Activated T-helper 17 cell treated with anti-CD3 and anti-CD28 coated beads, Interleukin-2, amount 50 U/mL, for 72 hours (primary cell): ENCODE data around the gene MRPS6. TPM values are rescaled to one million over a fixed set of nuclear protein-coding genes. Genes with fewer than 3 reads are reported as not detected.
A peak's percentile ranks its signal among the peaks of the same experiment; 100 is the strongest.

Source experiments
- ATAC-seq: fragments of 150-1000 bp; cut with Tn5 transposase; replicated peaks from 2 replicates; pipeline ENCODE4 v1.10.0; 2021; ENCODE audit warnings: mild to moderate bottlenecking, moderate library complexity
- H3K27ac Mint-ChIP-seq: one replicate; pipeline ENCODE4 v1.8.0; 2022; ENCODE audit warnings: mixed read lengths
- H3K27me3 Mint-ChIP-seq: one replicate; pipeline ENCODE4 v1.8.0; 2022; ENCODE audit warnings: mixed read lengths
- H3K36me3 Mint-ChIP-seq: one replicate; pipeline ENCODE4 v1.8.0; 2022; ENCODE audit warnings: low read depth, mild to moderate bottlenecking, mixed read lengths
- H3K4me1 Mint-ChIP-seq: one replicate; pipeline ENCODE4 v1.8.0; 2022; ENCODE audit warnings: mixed read lengths
- H3K4me3 Mint-ChIP-seq: one replicate; pipeline ENCODE4 v1.8.0; 2022; ENCODE audit warnings: mild to moderate bottlenecking, mixed read lengths
- H3K9me3 Mint-ChIP-seq: one replicate; pipeline ENCODE4 v1.8.0; 2022; ENCODE audit warnings: mixed read lengths
- total RNA-seq, 2 donors: library from RNA; stranded (reverse); gene quantifications; one replicate each; pipeline ENCODE4 v1.2.3, GENCODE V29; 2022

MRPS6 gene
- total RNA-seq, 2 donors from 2014 or later: 131 to 141 TPM

GRCh38 chr21:34105947-34106541 is 32.7 kb downstream of the MRPS6 start:
- Mint-ChIP-seq H3K4me1 (peaks cover 29% of the 10 kb centered on the region), H3K36me3 (peaks cover 84% of the 10 kb centered on the region), H3K27ac (peak overlapping the region; percentile 62)

GRCh38 chr21:34107606-34108005 is 34.2 kb downstream of the MRPS6 start:
- no peaks in the 10 kb centered on the region for H3K27me3 Mint-ChIP-seq
- no peak overlapping the region for H3K4me3 Mint-ChIP-seq
- H3K36me3 Mint-ChIP-seq: peaks cover 81% of the 10 kb centered on the region
- peaks cover 33% of the 10 kb centered on the region for H3K4me1 Mint-ChIP-seq
- no peak for ATAC-seq
- H3K9me3 Mint-ChIP-seq: no peaks in the 10 kb centered on the region
- H3K27ac Mint-ChIP-seq: peak overlapping the region; percentile 62

More at GRCh38 chr21:34105947-34106541, 32.7 kb downstream of the MRPS6 start:
- Mint-ChIP-seq H3K4me3 (peak overlapping the region; percentile 33), H3K9me3 (no peaks in the 10 kb centered on the region), H3K27me3 (no peaks in the 10 kb centered on the region)
- ATAC-seq: peak; percentile 77

GRCh38 chr21:34109075-34109474 is 35.7 kb downstream of the MRPS6 start:
- Mint-ChIP-seq H3K27ac (no peak overlapping the region), H3K36me3 (peaks cover 80% of the 10 kb centered on the region), H3K27me3 (no peaks in the 10 kb centered on the region), H3K4me1 (peaks cover 33% of the 10 kb centered on the region), H3K9me3 (no peaks in the 10 kb centered on the region), H3K4me3 (no peak overlapping the region)
- ATAC-seq: no peak

DNA sequence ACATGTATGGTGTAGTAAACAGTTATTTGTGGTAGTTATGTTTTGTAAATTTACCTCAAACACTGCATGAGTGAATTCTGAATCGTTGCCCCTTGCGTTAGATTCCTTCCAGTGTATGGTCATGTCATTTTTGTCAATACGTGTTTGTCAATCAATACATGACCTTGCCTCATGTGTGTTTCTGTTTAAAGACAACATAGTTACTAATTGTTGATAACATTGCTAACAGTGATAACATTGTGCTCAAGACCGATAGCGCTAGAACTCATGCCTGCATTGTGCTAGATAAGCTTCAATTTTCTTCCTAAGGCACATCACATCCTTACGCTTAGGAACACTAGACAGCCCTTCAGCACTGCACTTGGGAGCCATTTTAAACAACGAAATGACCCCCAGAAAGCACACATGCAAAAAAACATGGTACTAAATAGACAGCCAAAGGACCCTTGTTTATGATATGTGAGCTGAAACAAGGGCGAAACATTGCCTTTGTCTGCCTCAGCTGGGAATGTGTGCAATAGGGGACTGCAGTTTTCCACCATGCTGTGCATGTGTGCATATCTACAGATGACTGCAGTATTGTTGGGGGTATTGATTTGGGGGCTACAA is 37.3 kb downstream of the MRPS6 start:
- no peaks in the 10 kb centered on the region for H3K9me3 Mint-ChIP-seq
- no peak overlapping the region for H3K27ac Mint-ChIP-seq
- H3K4me1 Mint-ChIP-seq: peaks cover 36% of the 10 kb centered on the region
- H3K36me3 Mint-ChIP-seq: peaks cover 78% of the 10 kb centered on the region
- H3K27me3 Mint-ChIP-seq: no peaks in the 10 kb centered on the region
- H3K4me3 Mint-ChIP-seq: no peak overlapping the region
- ATAC-seq: no peak

- Mint-ChIP-seq H3K9me3 (no peaks in the 10 kb centered on the region), H3K36me3 (peaks cover 78% of the 10 kb centered on the region), H3K4me3 (peak overlapping the region; percentile 9), H3K27ac (peak overlapping the region; percentile 60), H3K4me1 (peaks cover 39% of the 10 kb centered on the region), H3K27me3 (no peaks in the 10 kb centered on the region)
- ATAC-seq: peak; percentile 71
Observed at GRCh38 chr21:34112316-34113033, 39.1 kb downstream of the MRPS6 start.

DNA sequence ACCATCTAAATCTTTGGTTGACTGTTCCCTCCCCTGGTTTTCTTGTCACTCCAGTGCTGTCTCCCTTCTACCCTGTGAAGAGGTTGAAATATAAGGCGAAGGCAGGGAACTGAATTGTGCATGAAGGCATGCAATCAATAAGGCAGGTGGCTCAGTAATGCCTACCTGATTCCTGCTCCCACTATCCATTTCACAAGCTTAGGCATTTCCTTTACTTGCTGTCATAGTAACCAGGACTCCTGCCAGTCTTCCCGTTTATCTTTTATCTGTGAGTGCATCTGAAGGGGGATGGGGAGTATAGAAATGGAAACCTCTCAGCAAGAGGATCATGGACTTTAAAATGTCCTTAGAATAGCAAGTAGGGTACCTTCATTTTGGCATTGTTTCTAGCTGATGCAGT is 40.5 kb downstream of the MRPS6 start:
- Mint-ChIP-seq H3K4me1 (peaks cover 39% of the 10 kb centered on the region), H3K27ac (peak overlapping the region; percentile 28), H3K4me3 (no peak overlapping the region), H3K9me3 (no peaks in the 10 kb centered on the region), H3K36me3 (peaks cover 75% of the 10 kb centered on the region), H3K27me3 (no peaks in the 10 kb centered on the region)
- no peak for ATAC-seq

GRCh38 chr21:34115160-34115559 is 41.8 kb downstream of the MRPS6 start:
- no peak for ATAC-seq
- Mint-ChIP-seq H3K4me1 (peaks cover 43% of the 10 kb centered on the region), H3K27me3 (no peaks in the 10 kb centered on the region), H3K9me3 (no peaks in the 10 kb centered on the region), H3K27ac (no peak overlapping the region), H3K4me3 (no peak overlapping the region), H3K36me3 (peaks cover 62% of the 10 kb centered on the region)

- H3K36me3 Mint-ChIP-seq: peaks cover 69% of the 10 kb centered on the region
- H3K4me1 Mint-ChIP-seq: peaks cover 44% of the 10 kb centered on the region
- no peaks in the 10 kb centered on the region for H3K9me3 Mint-ChIP-seq
- no peak overlapping the region for H3K4me3 Mint-ChIP-seq
- H3K27ac Mint-ChIP-seq: no peak overlapping the region
- ATAC-seq: no peak
- H3K27me3 Mint-ChIP-seq: no peaks in the 10 kb centered on the region
Observed at GRCh38 chr21:34116569-34116968, 43.2 kb downstream of the MRPS6 start.

- peaks cover 26% of the 10 kb centered on the region for H3K4me1 Mint-ChIP-seq
- ATAC-seq: no peak
- H3K36me3 Mint-ChIP-seq: peaks cover 70% of the 10 kb centered on the region
- peak overlapping the region; percentile 33 for H3K27ac Mint-ChIP-seq
- H3K9me3 Mint-ChIP-seq: no peaks in the 10 kb centered on the region
- H3K4me3 Mint-ChIP-seq: no peak overlapping the region
- H3K27me3 Mint-ChIP-seq: no peaks in the 10 kb centered on the region
Observed at GRCh38 chr21:34120867-34121266, 47.5 kb downstream of the MRPS6 start.

DNA sequence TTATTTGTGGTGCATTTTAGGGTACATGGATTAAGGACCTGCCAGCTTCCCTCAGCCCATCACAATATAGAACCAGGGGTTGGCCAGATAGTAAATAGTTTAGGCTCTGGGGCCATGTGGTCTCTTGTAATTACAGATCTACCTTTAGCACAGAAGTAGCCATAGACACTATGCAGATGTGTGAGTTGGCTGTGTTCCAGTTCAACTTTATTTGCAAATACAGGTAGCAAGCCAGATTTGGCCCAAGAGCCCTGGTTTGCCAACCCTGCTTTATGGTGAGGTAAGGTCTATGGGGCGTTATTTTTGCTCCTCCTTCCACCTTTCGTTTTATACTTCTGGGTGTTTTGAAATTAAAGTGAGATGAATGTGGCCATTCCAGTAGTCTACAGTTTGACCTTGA is 48.7 kb downstream of the MRPS6 start:
- no peak for ATAC-seq
- no peak overlapping the region for H3K27ac Mint-ChIP-seq
- peaks cover 29% of the 10 kb centered on the region for H3K4me1 Mint-ChIP-seq
- no peaks in the 10 kb centered on the region for H3K27me3 Mint-ChIP-seq
- H3K4me3 Mint-ChIP-seq: no peak overlapping the region
- H3K36me3 Mint-ChIP-seq: peaks cover 70% of the 10 kb centered on the region
- H3K9me3 Mint-ChIP-seq: no peaks in the 10 kb centered on the region

DNA sequence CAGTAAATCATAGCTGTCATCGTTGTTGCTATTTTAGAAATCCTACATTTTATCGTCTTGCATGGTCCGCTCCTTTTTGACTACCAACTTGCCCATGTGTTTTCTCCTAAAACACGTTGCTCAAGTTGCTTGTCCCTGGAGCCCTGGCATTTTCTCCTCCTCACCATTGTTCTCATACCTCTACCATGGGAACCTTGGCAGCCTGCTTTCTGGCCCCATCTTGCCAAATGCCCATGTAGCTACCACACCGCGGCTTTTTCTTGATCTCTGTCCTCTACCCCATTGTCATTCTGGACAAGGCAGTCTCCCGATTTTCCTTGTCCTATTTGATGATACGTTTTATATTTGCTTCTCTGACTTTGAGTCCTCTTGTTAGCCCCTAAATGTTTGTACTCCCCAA is 50.2 kb downstream of the MRPS6 start:
- Mint-ChIP-seq H3K36me3 (peaks cover 77% of the 10 kb centered on the region), H3K4me3 (no peak overlapping the region), H3K9me3 (no peaks in the 10 kb centered on the region), H3K27me3 (no peaks in the 10 kb centered on the region), H3K4me1 (peaks cover 34% of the 10 kb centered on the region), H3K27ac (peak overlapping the region; percentile 59)
- ATAC-seq: no peak

- H3K9me3 Mint-ChIP-seq: no peaks in the 10 kb centered on the region
- H3K4me1 Mint-ChIP-seq: peaks cover 47% of the 10 kb centered on the region
- H3K27me3 Mint-ChIP-seq: no peaks in the 10 kb centered on the region
- peaks cover 96% of the 10 kb centered on the region for H3K36me3 Mint-ChIP-seq
- H3K4me3 Mint-ChIP-seq: no peak overlapping the region
- ATAC-seq: no peak
- H3K27ac Mint-ChIP-seq: no peak overlapping the region
Observed at GRCh38 chr21:34126269-34126668, 52.9 kb downstream of the MRPS6 start.

- Mint-ChIP-seq H3K27me3 (no peaks in the 10 kb centered on the region), H3K9me3 (no peaks in the 10 kb centered on the region)
- no peak for ATAC-seq
Observed at GRCh38 chr21:34126691-34127090, 53.3 kb downstream of the MRPS6 start.

DNA sequence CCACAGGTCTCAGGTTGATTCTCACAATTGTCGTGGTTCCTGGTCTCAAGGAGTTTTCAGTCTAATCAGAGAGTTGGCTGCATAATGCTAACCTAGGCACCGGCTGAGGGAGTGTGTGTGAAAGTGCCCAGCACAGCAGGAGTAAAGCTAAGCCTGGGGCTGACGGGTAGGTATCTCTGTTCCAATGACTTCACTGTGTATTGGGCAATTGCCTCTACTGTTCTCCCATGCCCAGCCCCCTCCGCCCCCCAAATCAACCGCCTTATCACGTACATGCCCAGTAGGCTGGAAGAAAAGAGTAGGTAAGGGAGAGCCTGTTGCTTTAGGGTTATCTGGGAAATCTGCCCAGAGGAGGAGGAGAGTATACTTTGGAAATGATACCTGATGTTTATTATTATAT is 54.7 kb downstream of the MRPS6 start:
- Mint-ChIP-seq H3K27me3 (no peaks in the 10 kb centered on the region), H3K36me3 (peaks cover 100% of the 10 kb centered on the region), H3K9me3 (no peaks in the 10 kb centered on the region), H3K4me3 (peak overlapping the region; percentile 64), H3K27ac (peak overlapping the region; percentile 93), H3K4me1 (peaks cover 57% of the 10 kb centered on the region)
- no peak for ATAC-seq

More at GRCh38 chr21:34126691-34127090, 53.3 kb downstream of the MRPS6 start:
- Mint-ChIP-seq H3K36me3 (peaks cover 97% of the 10 kb centered on the region), H3K4me3 (no peak overlapping the region), H3K27ac (peak overlapping the region; percentile 36), H3K4me1 (peaks cover 49% of the 10 kb centered on the region)

DNA sequence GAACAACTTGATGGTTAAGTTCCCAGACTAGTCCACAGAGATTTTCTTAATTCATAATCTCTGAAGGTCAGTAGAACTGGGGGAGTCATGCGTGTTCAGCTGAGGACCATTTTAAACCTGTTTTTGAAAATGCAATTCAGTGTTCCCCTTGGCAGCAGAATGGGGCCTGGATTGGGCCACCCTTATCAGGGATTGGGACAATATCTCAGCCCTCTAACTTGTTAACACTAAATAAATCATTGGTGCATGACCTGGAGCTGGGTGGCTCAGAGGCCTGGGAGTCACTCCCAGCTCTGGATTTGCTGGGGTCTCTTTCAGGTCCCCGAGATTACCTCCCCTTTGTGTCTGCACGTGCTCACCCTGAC is 55.3 kb downstream of the MRPS6 start:
- Mint-ChIP-seq H3K4me3 (peak overlapping the region; percentile 64), H3K27ac (peak overlapping the region; percentile 93), H3K4me1 (peaks cover 58% of the 10 kb centered on the region), H3K27me3 (no peaks in the 10 kb centered on the region), H3K9me3 (peaks cover 4% of the 10 kb centered on the region), H3K36me3 (peaks cover 100% of the 10 kb centered on the region)
- no peak for ATAC-seq
